Right cardiac atrium (tissue), 5 donors: ENCODE data around the gene PALLD. TPM values are rescaled to one million over a fixed set of nuclear protein-coding genes. Genes with fewer than 3 reads are reported as not detected.

Experiments
- ATAC-seq, 2 donors: fragments of 200-7000 bp; cut with Tn5 transposase; one replicate each; pipeline versions ENCODE4 v1.8.0 to v1.9.1; 2020; ENCODE audit warnings: moderate library complexity in 2 of 2, mild to moderate bottlenecking in 1 of 2
- DNase-seq, 3 donors: peaks; one replicate each; pipeline ENCODE4 v3.0.0-alpha.2; 2020
- H3K27ac ChIP-seq: one replicate; pipeline ENCODE4 v1.5.1; 2013; ENCODE audit warnings: mild to moderate bottlenecking, low read length, control low read depth, moderate library complexity
- H3K27me3 ChIP-seq: one replicate; pipeline ENCODE4 v1.6.1; 2013; ENCODE audit not compliant: control insufficient read depth, insufficient read depth
- H3K4me1 ChIP-seq: one replicate; pipeline ENCODE4 v1.6.1; 2013; ENCODE audit warnings: low read length; ENCODE audit not compliant: control insufficient read depth, insufficient read depth
- H3K4me3 ChIP-seq: one replicate; pipeline ENCODE4 v1.5.1; 2013; ENCODE audit warnings: low read length, control low read depth
- H3K9me3 ChIP-seq: one replicate; pipeline ENCODE4 v1.6.1; 2013; ENCODE audit warnings: low read length; ENCODE audit not compliant: control insufficient read depth
- WGBS: extraction: QIAGEN DNeasy Blood & Tissue Kit; methylation state at CpG from one replicate; pipeline ENCODE4 v1.1.7; 2013; 5-methylcytosine and 5-hydroxymethylcytosine counted together
- intact Hi-C, 4 donors: fragments of 100-400 bp; cut with DNase I; formaldehyde crosslinking; loops; one replicate each; pipeline versions ENCODE4 v1.11.0 to v1.14.0; 2022 to 2023
- polyA plus RNA-seq: library from polyadenylated mRNA; stranded (reverse); fragments of 200-250 nt; gene quantifications from one replicate; pipeline ENCODE4 v1.2.3, GENCODE V29; 2013
- total RNA-seq, 4 donors: library from RNA; stranded (reverse); fragmentation: NEBNext Ultra II Directional; extraction: Animal tissue kit (Norgen Biotek cat#: 25700); gene quantifications; one replicate each; pipeline ENCODE4 v1.2.1, GENCODE V29; 2021
- donor health status: healthy with polysubstance abuse.
- donor health status: DM: no; HTN: yes; CAD: no.
- donor health status: DM: no; HTN: no; CAD: no.
- donor health status: DM: no; HTN: yes; CAD: no; lungs with severe emphysema.
- donor health status: DM: yes; HTN: yes; CAD: no.

The PALLD gene
- total and polyA plus RNA-seq, 5 donors = 233 to 1,069 (median 717) TPM

DNA sequence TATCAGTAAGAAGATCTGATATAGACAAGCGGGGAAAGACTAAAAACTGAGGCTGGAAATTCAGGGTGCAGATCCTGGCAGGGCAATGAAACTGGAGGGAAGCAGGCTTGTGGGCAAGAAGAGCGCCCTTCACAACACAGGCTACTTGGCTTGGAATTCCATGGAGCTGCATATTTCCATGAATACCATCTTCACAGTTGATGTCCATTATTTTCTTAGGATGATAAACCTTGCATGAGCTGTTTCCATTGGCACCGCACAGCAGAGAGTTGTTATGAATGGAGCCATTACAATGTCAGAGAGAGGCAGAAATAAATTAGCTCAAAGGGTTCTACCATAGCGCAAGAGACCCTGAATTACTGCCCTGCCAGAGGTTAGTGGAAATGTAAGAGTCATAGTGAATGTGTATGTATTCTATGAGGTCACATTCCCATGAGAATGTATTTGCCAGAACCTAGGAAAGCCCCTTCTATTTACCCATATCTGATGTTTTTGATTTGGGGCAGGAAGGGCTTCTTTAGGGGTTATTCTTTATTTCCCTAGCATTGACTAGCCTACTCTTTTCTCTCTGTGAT is 215.6 kb downstream of the PALLD start:
- no peak overlapping the region for H3K27ac ChIP-seq
- DNase-seq (no peak), ATAC-seq (peak in 1 of 2 donors; percentile 29)
- no peak overlapping the region for H3K4me3 ChIP-seq
- peaks cover 2% of the 10 kb centered on the region for H3K4me1 ChIP-seq
- 87% methylated on average over 4 of the region's 4 CpGs for WGBS
- no peaks in the 10 kb centered on the region for H3K27me3 ChIP-seq
- intact Hi-C loops = loop anchor here in 3 of 4 donors (5.0 to 10.0 kb wide), 2 partner anchors 122 to 205 kb away; no protein-coding TSS in a partner anchor
- H3K9me3 ChIP-seq = no peaks in the 10 kb centered on the region

DNA sequence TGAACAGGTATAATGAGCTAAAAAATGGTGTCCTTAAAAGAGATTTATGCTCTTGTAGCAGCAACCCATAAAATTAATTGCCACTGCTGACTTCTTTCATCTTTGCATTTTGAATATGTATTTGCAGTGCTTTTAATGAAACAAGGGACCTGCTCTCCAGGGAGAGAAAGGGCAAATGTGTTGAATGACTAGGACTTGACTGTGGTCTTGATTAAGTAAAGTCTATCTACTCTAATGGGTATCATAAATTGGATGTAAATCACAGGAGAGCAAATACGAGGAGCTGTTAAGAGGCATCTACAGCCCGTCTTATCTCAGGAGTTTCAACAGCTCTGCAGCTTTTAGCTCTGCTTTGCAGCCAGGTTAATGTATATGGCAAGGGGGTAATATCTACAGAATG is 216.4 kb downstream of the PALLD start:
- 61% methylated on average over 2 of the region's 2 CpGs for WGBS
- DNase-seq = no peak
- Histone ChIP-seq H3K9me3 (no peaks in the 10 kb centered on the region), H3K27me3 (no peaks in the 10 kb centered on the region), H3K27ac (no peak overlapping the region), H3K4me1 (peaks cover 3% of the 10 kb centered on the region), H3K4me3 (no peak overlapping the region)
- intact Hi-C loops = loop anchor here in 3 of 4 donors (5.0 to 10.0 kb wide), 2 partner anchors 122 to 204 kb away; no protein-coding TSS in a partner anchor
- no peak for ATAC-seq

DNA sequence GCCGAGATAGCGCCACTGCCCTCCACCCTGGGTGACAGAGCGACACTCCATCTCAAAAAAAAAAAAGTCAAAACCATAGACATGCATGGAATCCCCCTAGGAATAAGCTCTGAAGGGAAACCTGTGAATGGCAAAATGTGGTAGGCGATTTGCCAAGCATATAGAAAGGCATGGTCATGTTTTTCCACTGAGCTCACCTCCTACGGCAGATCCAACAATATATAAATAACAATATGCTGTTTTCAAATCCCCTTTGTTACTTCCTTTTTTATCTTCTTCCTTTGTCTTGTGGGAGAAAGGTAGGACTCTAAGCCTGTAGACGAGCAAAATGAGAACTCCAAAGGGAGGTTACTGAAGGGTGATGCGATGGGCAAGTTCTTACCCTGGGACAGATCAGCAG is 219.0 kb downstream of the PALLD start:
- WGBS = 77% methylated on average over 7 of the region's 7 CpGs
- ATAC-seq = no peak
- no peak for DNase-seq
- Histone ChIP-seq H3K4me3 (no peak overlapping the region), H3K4me1 (peaks cover 3% of the 10 kb centered on the region), H3K9me3 (no peaks in the 10 kb centered on the region), H3K27me3 (no peaks in the 10 kb centered on the region), H3K27ac (no peak overlapping the region)
- intact Hi-C loops = loop anchor here in 3 of 4 donors (5.0 to 10.0 kb wide), 2 partner anchors 119 to 121 kb away; no protein-coding TSS in a partner anchor

DNA sequence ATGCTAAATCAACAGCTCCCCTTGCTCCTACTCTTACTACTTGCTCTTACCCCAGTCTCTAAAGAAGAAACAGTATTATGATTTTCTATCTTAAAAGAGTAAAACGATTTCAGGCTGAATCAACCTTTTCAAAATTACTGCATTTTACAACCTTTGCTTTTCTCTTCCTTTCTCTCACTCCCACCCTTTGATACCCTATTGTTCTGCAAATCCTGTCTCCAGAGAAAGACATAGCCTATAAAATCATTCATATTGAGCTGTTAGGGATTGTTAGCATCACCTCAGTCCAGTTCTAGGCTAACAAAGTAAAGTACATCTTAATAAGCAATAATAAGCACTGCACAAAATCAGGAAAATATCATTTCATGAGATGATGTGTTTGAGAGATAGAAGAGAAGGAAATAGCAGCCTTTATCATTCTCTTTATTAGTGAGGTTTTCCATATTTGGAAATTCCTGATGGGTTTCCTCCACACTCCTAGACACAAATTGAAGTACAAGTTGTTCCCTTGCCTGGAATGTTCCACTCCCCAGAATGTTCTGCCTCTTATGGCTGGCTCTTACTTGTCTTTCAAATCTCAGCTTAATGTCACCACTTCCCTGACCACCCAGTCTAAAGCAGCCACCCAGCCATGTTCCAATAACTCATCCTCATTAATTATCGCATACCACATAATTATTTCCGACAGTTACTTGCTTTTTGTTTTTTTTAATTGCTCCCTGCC is 219.7 kb downstream of the PALLD start:
- peak; percentile 89 to 92 for ATAC-seq
- Histone ChIP-seq H3K9me3 (no peaks in the 10 kb centered on the region), H3K4me1 (peaks cover 3% of the 10 kb centered on the region), H3K27me3 (no peaks in the 10 kb centered on the region), H3K4me3 (no peak overlapping the region), H3K27ac (peak overlapping the region; percentile 52)
- DNase-seq = no peak
- intact Hi-C loops = loop anchor here in 3 of 4 donors (5.0 to 10.0 kb wide), 2 partner anchors 118 to 121 kb away; no protein-coding TSS in a partner anchor
- WGBS = 77% methylated on average over 3 of the region's 3 CpGs

DNA sequence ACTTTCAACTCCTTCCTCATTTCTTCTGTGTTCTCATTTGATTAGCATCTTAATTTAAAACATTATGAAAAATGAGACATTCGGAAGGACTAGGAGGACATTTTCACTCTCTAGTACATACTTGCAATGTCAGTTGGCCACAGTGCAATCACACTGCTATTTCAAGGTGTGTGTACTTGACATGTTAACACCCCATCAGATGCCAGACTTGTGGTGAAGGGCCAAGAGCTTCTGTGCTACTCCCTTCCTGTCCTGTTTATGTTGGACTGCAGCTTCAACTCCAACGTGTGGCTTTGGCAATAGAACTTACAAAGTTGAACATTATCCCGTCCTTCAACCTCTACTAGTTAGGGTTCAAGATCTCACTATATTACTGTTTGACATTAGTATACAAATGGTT is 221.0 kb downstream of the PALLD start:
- peak; percentile 92 to 93 for ATAC-seq
- peaks cover 3% of the 10 kb centered on the region for H3K4me1 ChIP-seq
- no peak overlapping the region for H3K27ac ChIP-seq
- intact Hi-C loops = loop anchor here in 3 of 4 donors (5.0 to 10.0 kb wide), 2 partner anchors 117 to 119 kb away; no protein-coding TSS in a partner anchor
- H3K27me3 ChIP-seq = no peaks in the 10 kb centered on the region
- no peaks in the 10 kb centered on the region for H3K9me3 ChIP-seq
- WGBS = 22% methylated on average over 3 of the region's 3 CpGs
- no peak overlapping the region for H3K4me3 ChIP-seq
- DNase-seq = peak; percentile 27 to 72 (median 50)

DNA sequence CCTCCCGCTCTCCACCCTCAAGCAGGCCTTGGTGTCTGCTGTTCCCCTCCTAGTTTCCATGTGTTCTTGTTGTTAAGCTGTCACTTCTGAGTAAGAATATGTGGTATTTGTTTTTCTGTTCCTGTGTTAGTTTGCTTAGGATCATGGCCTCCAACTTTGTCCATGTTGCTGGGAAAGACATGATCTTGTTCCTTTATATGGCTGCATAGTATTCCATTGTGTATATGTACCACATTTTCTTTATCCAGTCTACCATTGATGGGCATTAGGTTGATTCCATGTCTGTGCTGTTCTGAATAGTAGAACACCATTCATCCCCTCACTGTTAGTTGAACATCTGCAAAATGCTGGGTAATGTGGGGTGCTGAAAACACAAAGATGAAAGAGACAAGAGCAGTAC is 222.9 kb downstream of the PALLD start:
- Histone ChIP-seq H3K4me1 (peaks cover 3% of the 10 kb centered on the region), H3K27me3 (no peaks in the 10 kb centered on the region), H3K4me3 (no peak overlapping the region), H3K27ac (no peak overlapping the region), H3K9me3 (no peaks in the 10 kb centered on the region)
- intact Hi-C loops = loop anchor here in 3 of 4 donors (5.0 to 10.0 kb wide), 2 partner anchors 115 to 118 kb away; no protein-coding TSS in a partner anchor
- ATAC-seq (no peak), DNase-seq (no peak)
- 95% methylated on average over 1 of the region's 1 CpG for WGBS

DNA sequence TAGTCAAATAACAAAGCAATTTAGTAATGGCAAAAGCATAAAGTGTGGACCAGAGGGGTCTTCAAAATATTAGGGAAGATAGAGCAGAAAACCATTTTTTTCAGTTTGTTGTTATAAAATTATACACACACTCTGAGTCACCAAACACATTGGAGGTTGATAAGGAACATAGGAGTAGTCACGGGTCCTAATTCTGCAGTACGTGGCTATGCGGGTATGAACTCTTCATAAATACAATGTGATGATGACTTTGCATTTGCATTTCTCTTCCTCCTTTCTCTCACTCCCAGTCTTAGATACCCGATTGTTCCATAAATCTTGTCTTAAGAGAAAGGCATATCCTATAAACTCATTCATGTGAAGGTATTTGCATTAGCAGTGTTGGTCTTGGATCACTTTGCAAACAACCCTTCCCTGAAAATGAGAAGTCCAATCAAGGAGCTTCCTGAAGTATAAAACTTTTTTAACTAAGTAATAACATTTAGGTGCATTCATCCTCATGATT is 223.6 kb downstream of the PALLD start:
- Histone ChIP-seq H3K4me3 (no peak overlapping the region), H3K27ac (no peak overlapping the region), H3K4me1 (peaks cover 3% of the 10 kb centered on the region), H3K27me3 (no peaks in the 10 kb centered on the region), H3K9me3 (no peaks in the 10 kb centered on the region)
- WGBS = 78% methylated on average over 4 of the region's 4 CpGs
- intact Hi-C loops = no loop called here
- ATAC-seq = no peak
- DNase-seq = no peak

DNA sequence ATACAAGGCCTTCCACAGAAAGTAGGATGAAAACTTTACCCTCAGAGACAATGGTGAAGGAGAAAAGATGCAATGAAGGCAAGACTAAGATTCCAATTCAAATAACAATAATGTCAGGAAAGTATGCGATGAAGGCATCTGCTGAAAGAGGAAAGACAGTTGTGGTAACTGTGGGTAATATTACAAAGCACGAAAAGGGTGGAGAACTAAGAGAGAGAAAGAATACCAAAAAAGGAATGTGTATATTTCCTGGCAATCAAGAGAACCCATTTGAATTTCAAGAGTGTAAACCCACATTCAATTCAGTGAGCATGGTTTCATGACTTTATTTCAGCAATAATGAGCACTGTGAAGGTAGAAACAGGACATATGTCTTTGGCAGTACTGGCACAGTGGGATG is 225.5 kb downstream of the PALLD start:
- ATAC-seq (no peak), DNase-seq (no peak)
- Histone ChIP-seq H3K27me3 (no peaks in the 10 kb centered on the region), H3K27ac (no peak overlapping the region), H3K9me3 (no peaks in the 10 kb centered on the region), H3K4me1 (peaks cover under 1% of the 10 kb centered on the region), H3K4me3 (no peak overlapping the region)
- 82% methylated on average over 2 of the region's 2 CpGs for WGBS
- intact Hi-C loops = no loop called here

DNA sequence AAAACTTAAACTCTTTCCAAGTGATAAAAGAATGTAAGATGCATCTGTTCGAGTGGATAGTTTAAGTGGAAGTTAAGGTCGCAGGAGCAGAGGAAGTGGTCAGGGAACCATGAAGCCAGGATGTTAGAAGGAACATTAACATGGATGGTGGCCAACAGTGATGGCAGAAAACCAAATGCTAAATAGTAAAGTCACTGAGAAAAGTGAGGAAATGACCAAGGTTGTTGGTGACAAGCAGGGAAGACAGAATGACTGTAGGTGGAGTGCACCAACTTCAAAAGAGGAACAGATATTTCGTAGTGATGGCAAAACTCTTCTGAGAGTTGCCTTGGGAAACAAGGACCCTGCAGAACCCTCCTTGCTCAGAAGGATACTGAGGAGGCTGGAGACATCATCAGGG is 226.2 kb downstream of the PALLD start:
- no peaks in the 10 kb centered on the region for H3K4me1 ChIP-seq
- intact Hi-C loops = no loop called here
- H3K27ac ChIP-seq = no peak overlapping the region
- peak; percentile 51 to 65 for ATAC-seq
- DNase-seq = no peak
- H3K9me3 ChIP-seq = no peaks in the 10 kb centered on the region
- H3K4me3 ChIP-seq = no peak overlapping the region
- 29% methylated on average over 3 of the region's 3 CpGs for WGBS
- H3K27me3 ChIP-seq = no peaks in the 10 kb centered on the region

DNA sequence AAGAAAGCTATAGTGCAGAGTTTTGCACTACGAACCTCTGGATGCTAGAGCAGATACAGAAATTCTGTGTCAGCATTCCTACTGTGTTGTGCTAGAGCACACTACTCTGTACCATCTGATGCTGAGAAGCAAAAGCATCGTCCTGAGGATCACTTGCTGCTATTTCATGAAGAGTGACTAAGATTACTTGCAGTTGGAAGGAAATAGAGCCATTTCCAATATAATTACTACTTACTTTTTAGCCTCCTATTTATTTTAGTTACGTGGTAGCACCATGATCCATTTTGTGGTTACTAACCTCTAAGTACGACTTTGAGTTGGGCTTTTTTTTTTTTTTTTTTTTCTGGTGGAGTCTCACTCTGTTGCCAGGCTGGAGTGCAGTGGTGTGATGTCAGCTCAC is 226.7 kb downstream of the PALLD start:
- WGBS = 75% methylated on average over 4 of the region's 4 CpGs
- Histone ChIP-seq H3K9me3 (no peaks in the 10 kb centered on the region), H3K27me3 (no peaks in the 10 kb centered on the region), H3K4me3 (no peak overlapping the region), H3K4me1 (no peaks in the 10 kb centered on the region), H3K27ac (no peak overlapping the region)
- intact Hi-C loops = no loop called here
- ATAC-seq (peak in 1 of 2 donors; percentile 23), DNase-seq (no peak)

DNA sequence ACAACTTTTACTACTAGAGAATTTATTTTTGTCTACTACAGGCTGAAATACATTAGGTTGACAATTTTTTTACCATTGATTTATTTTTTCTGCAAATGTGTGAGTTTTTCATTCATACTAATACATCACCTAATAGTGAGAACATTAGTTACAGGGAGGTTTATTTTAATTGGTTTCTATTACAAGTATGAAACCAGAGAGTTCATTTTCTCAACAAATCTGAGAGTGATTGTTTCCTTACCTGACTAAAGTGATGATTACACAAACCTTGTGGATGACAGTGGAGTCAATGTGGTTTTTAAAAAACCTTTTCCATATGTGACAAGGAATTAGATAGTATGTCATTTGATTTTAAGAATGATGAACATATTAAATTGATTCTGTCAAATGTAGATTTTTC is 227.4 kb downstream of the PALLD start:
- intact Hi-C loops = no loop called here
- H3K27me3 ChIP-seq = no peaks in the 10 kb centered on the region
- H3K4me1 ChIP-seq = no peaks in the 10 kb centered on the region
- DNase-seq = no peak
- no peak for ATAC-seq
- no peaks in the 10 kb centered on the region for H3K9me3 ChIP-seq
- H3K4me3 ChIP-seq = no peak overlapping the region
- no peak overlapping the region for H3K27ac ChIP-seq
